Fibroblast of lung (primary cell): ENCODE data around the gene AACS.

ENCODE experiments used
- EZH2 ChIP-seq: IDR thresholded peaks from 2 replicates; pipeline ENCODE4 v1.5.1; 2012; ENCODE audit warnings: low read length, control low read depth, mild to moderate bottlenecking; ENCODE audit errors: missing control alignments
- TF ChIP-seq, protein P1 (sequence below), 2 donors: IDR thresholded peaks in 1 of 2; conservative IDR thresholded peaks in 1 of 2; 1 replicate in 1 of 2; 2 replicates in 1 of 2; pipeline ENCODE4 v1.5.1; 2011 to 2012; ENCODE audit warnings: low read length in 2 of 2, control low read depth in 1 of 2, inconsistent platforms in 1 of 2, low read depth in 1 of 2, mild to moderate bottlenecking in 1 of 2

DNA sequence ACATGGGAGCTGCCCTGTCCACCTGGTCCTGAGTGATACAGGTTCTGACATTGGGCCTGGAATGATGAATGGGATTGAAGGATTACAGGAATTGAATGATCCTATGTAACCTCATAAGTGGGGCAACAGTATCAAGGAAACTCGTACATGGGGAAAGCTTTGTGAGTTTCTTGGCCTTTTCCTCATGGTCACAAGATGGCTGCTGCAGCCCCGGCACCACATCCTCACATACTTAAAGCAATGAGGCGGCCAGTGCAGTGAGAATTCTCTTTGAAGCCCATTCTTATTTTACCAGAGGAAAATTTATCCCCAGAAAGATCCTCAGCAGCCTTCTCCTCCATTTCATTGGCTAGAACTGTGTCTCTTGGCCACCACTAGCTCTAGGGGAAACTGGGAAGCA is 91.9 kb downstream of the AACS start:
- TF ChIP-seq, protein P1, sequence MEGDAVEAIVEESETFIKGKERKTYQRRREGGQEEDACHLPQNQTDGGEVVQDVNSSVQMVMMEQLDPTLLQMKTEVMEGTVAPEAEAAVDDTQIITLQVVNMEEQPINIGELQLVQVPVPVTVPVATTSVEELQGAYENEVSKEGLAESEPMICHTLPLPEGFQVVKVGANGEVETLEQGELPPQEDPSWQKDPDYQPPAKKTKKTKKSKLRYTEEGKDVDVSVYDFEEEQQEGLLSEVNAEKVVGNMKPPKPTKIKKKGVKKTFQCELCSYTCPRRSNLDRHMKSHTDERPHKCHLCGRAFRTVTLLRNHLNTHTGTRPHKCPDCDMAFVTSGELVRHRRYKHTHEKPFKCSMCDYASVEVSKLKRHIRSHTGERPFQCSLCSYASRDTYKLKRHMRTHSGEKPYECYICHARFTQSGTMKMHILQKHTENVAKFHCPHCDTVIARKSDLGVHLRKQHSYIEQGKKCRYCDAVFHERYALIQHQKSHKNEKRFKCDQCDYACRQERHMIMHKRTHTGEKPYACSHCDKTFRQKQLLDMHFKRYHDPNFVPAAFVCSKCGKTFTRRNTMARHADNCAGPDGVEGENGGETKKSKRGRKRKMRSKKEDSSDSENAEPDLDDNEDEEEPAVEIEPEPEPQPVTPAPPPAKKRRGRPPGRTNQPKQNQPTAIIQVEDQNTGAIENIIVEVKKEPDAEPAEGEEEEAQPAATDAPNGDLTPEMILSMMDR (conservative IDR thresholded peaks at IDR 0.05 in 1 of 2, IDR thresholded peaks at IDR 0.05 in 1 of 2; ENCODE audit: low read depth in 1 of 2, low read length in 2 of 2) = no peak
- no peak for TF ChIP-seq EZH2
